Uterus (tissue), 2 donors: ENCODE results near the gene SP5.

Experiments used
- POLR2A ChIP-seq, 2 donors: fragments of 450-650 bp; IDR thresholded peaks; one replicate each; pipeline ENCODE4 v1.6.1; 2016; ENCODE audit warnings: antibody characterized with exemption in 2 of 2, mild to moderate bottlenecking in 1 of 2, moderate library complexity in 1 of 2
- TF ChIP-seq, protein P1 (sequence below), 4 experiments: fragments of 200-600 bp in 2 of 4; fragments of 450-650 bp in 2 of 4; sonication (generic) in 2 of 4; IDR thresholded peaks; one replicate each; pipeline ENCODE4 v1.5.1; 2016 to 2019; ENCODE audit warnings: antibody characterized with exemption in 4 of 4, mild to moderate bottlenecking in 2 of 4, moderate library complexity in 1 of 4

DNA sequence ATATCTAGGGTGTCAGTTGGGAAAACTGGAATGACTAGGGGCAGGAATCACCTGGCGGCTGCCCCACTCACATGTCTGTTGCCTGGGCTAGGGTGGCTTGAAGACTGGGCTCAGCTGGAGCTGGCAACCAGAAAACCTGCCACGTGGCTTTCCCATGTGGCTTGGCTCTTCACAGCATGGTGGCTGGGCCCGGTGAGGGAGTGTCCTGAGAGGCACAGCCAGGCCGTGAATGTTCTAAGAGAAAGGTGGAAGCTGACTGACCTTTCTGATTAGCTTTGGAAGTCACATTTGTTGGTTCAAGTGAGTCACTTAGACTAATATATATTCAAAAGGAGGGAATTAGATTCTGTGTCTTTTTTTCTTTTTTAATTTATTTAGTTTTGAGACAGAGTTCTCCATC is 22.7 kb downstream of the SP5 start:
- TF ChIP-seq, protein P1, sequence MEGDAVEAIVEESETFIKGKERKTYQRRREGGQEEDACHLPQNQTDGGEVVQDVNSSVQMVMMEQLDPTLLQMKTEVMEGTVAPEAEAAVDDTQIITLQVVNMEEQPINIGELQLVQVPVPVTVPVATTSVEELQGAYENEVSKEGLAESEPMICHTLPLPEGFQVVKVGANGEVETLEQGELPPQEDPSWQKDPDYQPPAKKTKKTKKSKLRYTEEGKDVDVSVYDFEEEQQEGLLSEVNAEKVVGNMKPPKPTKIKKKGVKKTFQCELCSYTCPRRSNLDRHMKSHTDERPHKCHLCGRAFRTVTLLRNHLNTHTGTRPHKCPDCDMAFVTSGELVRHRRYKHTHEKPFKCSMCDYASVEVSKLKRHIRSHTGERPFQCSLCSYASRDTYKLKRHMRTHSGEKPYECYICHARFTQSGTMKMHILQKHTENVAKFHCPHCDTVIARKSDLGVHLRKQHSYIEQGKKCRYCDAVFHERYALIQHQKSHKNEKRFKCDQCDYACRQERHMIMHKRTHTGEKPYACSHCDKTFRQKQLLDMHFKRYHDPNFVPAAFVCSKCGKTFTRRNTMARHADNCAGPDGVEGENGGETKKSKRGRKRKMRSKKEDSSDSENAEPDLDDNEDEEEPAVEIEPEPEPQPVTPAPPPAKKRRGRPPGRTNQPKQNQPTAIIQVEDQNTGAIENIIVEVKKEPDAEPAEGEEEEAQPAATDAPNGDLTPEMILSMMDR (IDR thresholded peaks at IDR 0.05): no peak
- no peak for TF ChIP-seq POLR2A (IDR thresholded peaks at IDR 0.05)
